AG09319 (cell line): ENCODE data around the gene SLC22A24.
"Not testable (repeated sequence)": the region's sequence is repeated elsewhere in the genome, so short reads cannot be mapped to it uniquely, and the experiment has no call there.

Source experiments
- DNase-seq: peaks from one replicate; pipeline ENCODE4 v3.0.0-alpha.2; 2010; ENCODE audit warnings: low read depth; ENCODE audit errors: extremely low read depth
- TF ChIP-seq, protein P1 (sequence below): IDR thresholded peaks from 2 replicates; pipeline ENCODE4 v1.5.1; 2011; ENCODE audit warnings: low read depth, mild to moderate bottlenecking, inconsistent platforms, low read length, moderate library complexity

Gene SLC22A24

DNA sequence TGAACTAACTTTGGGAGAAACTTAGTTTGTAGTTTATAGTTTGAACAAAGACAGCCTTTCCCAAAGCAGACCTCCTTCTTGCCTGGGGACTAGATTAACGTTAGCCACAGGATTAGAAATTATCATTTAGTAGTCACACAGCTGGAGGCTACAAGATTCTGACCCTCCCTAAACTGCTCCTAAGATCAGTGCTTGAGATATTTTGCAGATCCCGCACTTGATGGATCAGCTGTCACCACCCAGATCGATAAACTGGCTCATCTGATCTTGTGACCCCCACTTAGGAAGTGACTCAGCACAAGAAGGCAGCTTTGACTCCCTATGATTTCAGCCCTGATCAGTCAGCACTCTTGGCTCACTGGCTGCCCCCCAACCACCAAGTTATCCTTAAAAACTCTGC, 1.6 kb downstream of the SLC22A24 start:
- TF ChIP-seq, protein P1, sequence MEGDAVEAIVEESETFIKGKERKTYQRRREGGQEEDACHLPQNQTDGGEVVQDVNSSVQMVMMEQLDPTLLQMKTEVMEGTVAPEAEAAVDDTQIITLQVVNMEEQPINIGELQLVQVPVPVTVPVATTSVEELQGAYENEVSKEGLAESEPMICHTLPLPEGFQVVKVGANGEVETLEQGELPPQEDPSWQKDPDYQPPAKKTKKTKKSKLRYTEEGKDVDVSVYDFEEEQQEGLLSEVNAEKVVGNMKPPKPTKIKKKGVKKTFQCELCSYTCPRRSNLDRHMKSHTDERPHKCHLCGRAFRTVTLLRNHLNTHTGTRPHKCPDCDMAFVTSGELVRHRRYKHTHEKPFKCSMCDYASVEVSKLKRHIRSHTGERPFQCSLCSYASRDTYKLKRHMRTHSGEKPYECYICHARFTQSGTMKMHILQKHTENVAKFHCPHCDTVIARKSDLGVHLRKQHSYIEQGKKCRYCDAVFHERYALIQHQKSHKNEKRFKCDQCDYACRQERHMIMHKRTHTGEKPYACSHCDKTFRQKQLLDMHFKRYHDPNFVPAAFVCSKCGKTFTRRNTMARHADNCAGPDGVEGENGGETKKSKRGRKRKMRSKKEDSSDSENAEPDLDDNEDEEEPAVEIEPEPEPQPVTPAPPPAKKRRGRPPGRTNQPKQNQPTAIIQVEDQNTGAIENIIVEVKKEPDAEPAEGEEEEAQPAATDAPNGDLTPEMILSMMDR, result no peak
- no peak for DNase-seq

- TF ChIP-seq, protein P1, result no peak
- DNase-seq, result no peak
Measured at GRCh38 chr11:63132985-63133775, 10.8 kb downstream of the SLC22A24 start.

DNA sequence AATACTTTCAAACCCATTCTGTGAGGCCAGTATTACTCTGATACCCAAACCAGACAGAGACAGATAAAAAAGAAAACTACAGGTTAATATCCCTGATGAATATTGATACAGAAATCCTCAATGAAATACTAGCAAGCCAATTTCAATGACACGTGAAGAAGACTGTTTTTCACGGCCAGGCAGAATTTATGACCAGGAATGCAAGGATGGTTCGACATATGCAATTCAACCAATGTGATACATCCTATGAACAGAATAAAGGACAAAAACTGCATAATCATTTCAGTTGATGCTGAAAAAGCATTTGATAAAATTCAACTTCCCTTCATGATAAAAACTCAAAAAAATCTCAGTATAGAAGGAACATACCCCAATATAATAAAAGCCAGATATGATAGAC, 44.5 kb downstream of the SLC22A24 start:
- TF ChIP-seq, protein P1, result no peak
- no peak for DNase-seq

DNA sequence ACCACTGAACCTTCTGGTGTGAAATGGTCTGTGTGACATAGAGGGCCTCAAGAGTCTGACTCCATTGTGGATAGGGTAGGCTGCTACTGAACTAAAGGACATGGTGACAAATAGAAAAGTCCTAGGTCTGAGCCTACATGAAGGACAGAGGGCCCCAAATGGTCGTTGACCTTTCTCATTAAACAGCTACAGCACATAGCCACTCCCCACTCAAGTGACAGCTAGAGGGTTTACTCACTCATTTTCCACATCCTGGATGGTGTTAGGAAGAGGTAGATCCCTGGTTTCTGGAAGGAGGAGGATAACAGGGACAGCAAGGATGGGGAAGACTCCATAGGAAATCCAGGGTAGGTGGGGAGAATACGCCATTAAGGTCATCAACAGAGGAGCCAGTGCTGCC, 63.3 kb downstream of the SLC22A24 start:
- DNase-seq, result no peak
- TF ChIP-seq, protein P1, result no peak

- not testable (repeated sequence) for DNase-seq
Measured at GRCh38 chr11:63046203-63046602, 97.8 kb downstream of the SLC22A24 start.

- TF ChIP-seq, protein P1, result no peak
- no peak for DNase-seq
Measured at GRCh38 chr11:63042596-63042995, 101.4 kb downstream of the SLC22A24 start.

DNA sequence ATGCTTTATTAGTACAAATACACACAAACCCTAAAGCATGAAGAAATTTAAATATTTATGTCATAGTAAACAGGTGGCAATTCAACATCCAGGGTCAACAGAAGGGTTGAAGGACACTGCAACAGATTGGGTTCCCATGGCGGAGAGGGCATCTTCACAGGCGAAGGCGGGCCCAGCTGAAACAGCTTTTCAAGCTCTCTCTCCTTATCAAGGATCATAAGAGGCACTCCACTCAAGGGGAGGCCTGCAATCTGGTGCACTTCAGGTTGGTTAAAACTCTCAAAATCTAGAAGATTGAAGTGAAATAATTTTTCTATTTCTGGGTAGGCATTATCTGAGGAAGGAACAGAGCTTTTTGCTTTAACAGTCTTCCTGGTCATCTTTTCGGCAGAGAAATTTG, 111.6 kb downstream of the SLC22A24 start:
- TF ChIP-seq, protein P1, result no peak

More for the DNA sequence above, 111.6 kb downstream of the SLC22A24 start:
- no peak for DNase-seq
